HepG2 (cell line): Measurements from ENCODE around the gene POU2F1. TPM values are rescaled to one million over a fixed set of nuclear protein-coding genes. Genes with fewer than 3 reads are reported as not detected.

Experiments
- ATAC-seq: fragments of 200-7000 bp; cut with Tn5 transposase; 3 replicates; pipeline ENCODE4 v1.9.1; 2020; ENCODE audit warnings: mild to moderate bottlenecking, moderate library complexity
- BruUV-seq: library from RNA; stranded (reverse); fragments of 400-500 nt; replicated peaks from 2 replicates; lab custom pipeline; 2021; lab: Mats Ljungman, UMichigan
- CTCF ChIA-PET: fragments of 300-600 bp; formaldehyde crosslinking; extraction: SDS; loops from one replicate; lab custom pipeline; 2021; ENCODE audit warnings: low total read pairs, inconsistent platforms, low intra/inter-chr PET ratio; lab: Yijun Ruan, JAX
- POLR2A ChIA-PET: fragments of 350-600 bp; sonication (Branson Sonifier 250); formaldehyde crosslinking; loops from one replicate; lab custom pipeline; 2020; ENCODE audit warnings: antibody characterized with exemption, inconsistent platforms; lab: Yijun Ruan, JAX
- DNase-seq: peaks from one replicate; pipeline ENCODE4 v3.0.0-alpha.2; 2015; ENCODE audit warnings: low spot score
- FAIRE-seq: peaks from 3 replicates; lab custom pipeline; 2011; peaks lifted over from hg19 to GRCh38; lab: Jason Lieb, UNC
- H2AFZ ChIP-seq: one replicate; pipeline ENCODE4 v1.6.1; 2011; ENCODE audit warnings: low read length, inconsistent platforms
- H3K27ac ChIP-seq: fragments of 300-600 bp; 3 replicates; pipeline ENCODE4 v1.8.0; 2011; ENCODE audit warnings: mixed run types, mild to moderate bottlenecking, mixed read lengths, low read length, inconsistent platforms; ENCODE audit not compliant: insufficient read depth; ENCODE audit errors: extremely low read length
- H3K27me3 ChIP-seq, 2 experiments: fragments of 200-600 bp in 1 of 2; 2 replicates in 1 of 2; 3 replicates in 1 of 2; pipeline versions ENCODE4 v1.6.0 to v1.8.0; 2011; ENCODE audit warnings: low read length in 2 of 2, mild to moderate bottlenecking in 2 of 2, moderate library complexity in 2 of 2, inconsistent platforms in 1 of 2; ENCODE audit not compliant: insufficient read depth in 2 of 2, control insufficient read depth in 1 of 2
- H3K36me3 ChIP-seq, 2 experiments: fragments of 200-600 bp in 1 of 2; replicated peaks in 1 of 2; 2 replicates in 1 of 2; 3 replicates in 1 of 2; pipeline versions ENCODE4 v1.5.1 to v1.8.0; 2011; ENCODE audit warnings: low read length in 2 of 2, inconsistent platforms in 1 of 2; ENCODE audit not compliant: insufficient read depth in 2 of 2, control insufficient read depth in 1 of 2
- H3K4me1 ChIP-seq: 2 replicates; pipeline ENCODE4 v1.5.1; 2012; ENCODE audit warnings: low read length, inconsistent platforms; ENCODE audit not compliant: insufficient read depth
- H3K4me2 ChIP-seq: 2 replicates; pipeline ENCODE4 v1.6.0; 2011; ENCODE audit warnings: low read depth, low read length, inconsistent platforms
- H3K4me3 ChIP-seq, 3 experiments: fragments of 200-600 bp in 1 of 3; sonication (generic), shearing (Covaris generic) in 1 of 3; replicated peaks in 1 of 3; 2 replicates each; pipeline ENCODE4 v1.5.1; 2011 to 2016; ENCODE audit warnings: low read length in 3 of 3, inconsistent platforms in 2 of 3, low read depth in 2 of 3, mild to moderate bottlenecking in 2 of 3, control low read depth in 1 of 3, mixed read lengths in 1 of 3; ENCODE audit not compliant: insufficient read depth in 1 of 3
- H3K79me2 ChIP-seq: one replicate; pipeline ENCODE4 v1.6.1; 2011; ENCODE audit warnings: low read length, inconsistent platforms; ENCODE audit not compliant: insufficient read depth
- H3K9ac ChIP-seq: 2 replicates; pipeline ENCODE4 v1.6.0; 2011; ENCODE audit warnings: mild to moderate bottlenecking, low read depth, low read length, inconsistent platforms; ENCODE audit not compliant: insufficient read depth
- H3K9me3 ChIP-seq: 2 replicates; pipeline ENCODE4 v1.5.1; 2012; ENCODE audit warnings: mild to moderate bottlenecking, low read length
- H4K20me1 ChIP-seq: 2 replicates; pipeline ENCODE4 v1.6.0; 2011; ENCODE audit warnings: inconsistent platforms, mild to moderate bottlenecking, low read length, moderate library complexity; ENCODE audit not compliant: insufficient read depth
- CTCF ChIP-seq: sonication (generic); formaldehyde crosslinking; IDR thresholded peaks from 2 replicates; pipeline ENCODE4 v1.5.0; 2020; ENCODE audit warnings: mild to moderate bottlenecking, missing genetic modification reagents, moderate library complexity
- GATA4 ChIP-seq: sonication (generic); IDR thresholded peaks from 2 replicates; pipeline ENCODE4 v1.6.1; 2016; ENCODE audit warnings: antibody characterized with exemption, low read depth, borderline replicate concordance
- HMG20B ChIP-seq: conservative IDR thresholded peaks from 2 replicates; pipeline ENCODE4 v1.6.1; 2016; ENCODE audit warnings: missing genetic modification reagents, missing compliant biosample characterization
- HOXA3 ChIP-seq: sonication (generic); formaldehyde crosslinking; IDR thresholded peaks from 2 replicates; pipeline ENCODE4 v1.5.0; 2020; ENCODE audit warnings: missing genetic modification reagents
- MLX ChIP-seq: IDR thresholded peaks from 2 replicates; pipeline ENCODE4 v1.6.1; 2016
- NFYB ChIP-seq: sonication (generic); formaldehyde crosslinking; IDR thresholded peaks from 2 replicates; pipeline ENCODE4 v1.4.0; 2020; ENCODE audit warnings: missing genetic modification reagents
- RAD21 ChIP-seq: fragments of 450-650 bp; formaldehyde crosslinking; IDR thresholded peaks from 2 replicates; pipeline ENCODE4 v1.5.0; 2020; ENCODE audit warnings: mild to moderate bottlenecking
- SMC3 ChIP-seq: IDR thresholded peaks from 2 replicates; pipeline ENCODE4 v1.6.1; 2011; ENCODE audit warnings: low read length, improper control_type of control experiment
- SNAPC4 ChIP-seq: sonication (generic); formaldehyde crosslinking; IDR thresholded peaks from 2 replicates; pipeline ENCODE4 v1.4.0; 2020; ENCODE audit warnings: mild to moderate bottlenecking, missing genetic modification reagents
- STAG1 ChIP-seq: sonication (generic); formaldehyde crosslinking; IDR thresholded peaks from 2 replicates; pipeline ENCODE4 v1.4.0; 2020; ENCODE audit warnings: missing genetic modification reagents
- ZBTB21 ChIP-seq: sonication (generic); formaldehyde crosslinking; IDR thresholded peaks from 2 replicates; pipeline ENCODE4 v1.4.0; 2020; ENCODE audit warnings: missing genetic modification reagents
- ZFP1 ChIP-seq: IDR thresholded peaks from 2 replicates; pipeline ENCODE4 v1.6.1; 2016
- ZKSCAN5 ChIP-seq: sonication (generic); formaldehyde crosslinking; IDR thresholded peaks from 2 replicates; pipeline ENCODE4 v1.5.1; 2020; ENCODE audit warnings: mild to moderate bottlenecking, missing genetic modification reagents
- ZNF260 ChIP-seq: sonication (generic); formaldehyde crosslinking; IDR thresholded peaks from 2 replicates; pipeline ENCODE4 v1.4.0; 2020; ENCODE audit warnings: missing genetic modification reagents, low read depth, mild to moderate bottlenecking, borderline replicate concordance
- ZNF337 ChIP-seq: sonication (generic); formaldehyde crosslinking; IDR thresholded peaks from 2 replicates; pipeline ENCODE4 v1.5.1; 2020; ENCODE audit warnings: missing genetic modification reagents, low read depth, mild to moderate bottlenecking, borderline replicate concordance
- ZNF652 ChIP-seq: IDR thresholded peaks from 2 replicates; pipeline ENCODE4 v1.6.1; 2016; ENCODE audit warnings: low read depth, borderline replicate concordance
- ZNF879 ChIP-seq: sonication (generic); formaldehyde crosslinking; IDR thresholded peaks from 2 replicates; pipeline ENCODE4 v1.8.1; 2023; ENCODE audit warnings: missing genetic modification reagents
- WGBS: methylation state at CpG from one replicate; pipeline ENCODE4 v1.1.6; 2017; ENCODE audit warnings: low lambda C conversion rate; 5-methylcytosine and 5-hydroxymethylcytosine counted together
- in situ Hi-C: cut with HindIII; loops from 2 replicates; pipeline ENCODE4 v1.10.0; 2017; ENCODE audit warnings: low pct_unique_long_range_greater_than_20kb; ENCODE audit not compliant: extremely low pct_ligation_motif_present
- intact Hi-C: fragments of 100-400 bp; cut with micrococcal nuclease; formaldehyde crosslinking; loops from one replicate; pipeline ENCODE4 v1.10.0; 2022; ENCODE audit not compliant: unreplicated experiment
- polyA plus RNA-seq, 8 experiments: library from polyadenylated mRNA; depleted of rRNA in 3 of 8; stranded (reverse) in 7 of 8; unstranded in 1 of 8; fragments of >200 nt; fragmentation: Illumina TruSeq in 4 of 8; extraction: Trizol in 4 of 8; gene quantifications; 2 replicates each; pipeline versions ENCODE4 v1.2.1 to v1.2.3, GENCODE V29; 2011 to 2016; ENCODE audit warnings: low read depth in 4 of 8, missing spikeins in 1 of 8, mixed read lengths in 1 of 8; ENCODE audit not compliant: insufficient read depth in 1 of 8
- total RNA-seq, 5 experiments: library from RNA; depleted of rRNA; stranded (reverse); fragments of >200 nt; fragmentation: Illumina TruSeq; extraction: Trizol; gene quantifications; 2 replicates each; pipeline ENCODE4 v1.2.3, GENCODE V29; 2016; ENCODE audit warnings: low read depth in 1 of 5

The POU2F1 gene
- total and polyA plus RNA-seq, 2 of the 13 experiments (the other 11 are each of a cell fraction or from before 2014, with no cell fraction given) = 10.2 to 13.0 TPM

- TF ChIP-seq ZBTB21 (CRISPR knock-in tag) (no peak), NFYB (no peak), GATA4 (no peak), SNAPC4 (CRISPR knock-in tag) (no peak)
These were observed 179.8 kb downstream of the POU2F1 start (continued) for GRCh38 chr1:167400359-167400953.

GRCh38 chr1:167401260-167401873 lies 180.7 kb downstream of the POU2F1 start:
- H2AFZ ChIP-seq = no peak overlapping the region
- ATAC-seq (peak; percentile 87), FAIRE-seq (peak; percentile 80), DNase-seq (peak; percentile 39)
- in situ Hi-C loops (loop anchor here (5.0 kb wide), 1 partner anchor 134 kb away; no protein-coding TSS in a partner anchor), intact Hi-C loops (loop anchor here (1.0 to 2.0 kb wide), 4 partner anchors 41 to 155 kb away; no protein-coding TSS in a partner anchor)
- H4K20me1 ChIP-seq = no peaks in the 10 kb centered on the region
- H3K27ac ChIP-seq = no peak overlapping the region
- peaks cover 4 to 28% of the 10 kb centered on the region in 2 experiments for H3K36me3 ChIP-seq
- H3K9ac ChIP-seq = no peak overlapping the region
- BruUV-seq = no TSS peak
- ChIA-PET POLR2A (no interaction called here), CTCF (interaction anchor here (1.6 to 2.7 kb wide), 4 partner anchors 40 to 155 kb away, joined by 7 to 15 read pairs (median 10); no protein-coding TSS in a partner anchor)
- H3K4me1 ChIP-seq = no peaks in the 10 kb centered on the region
- H3K79me2 ChIP-seq = no peaks in the 10 kb centered on the region
- TF ChIP-seq ZFP1 (no peak), ZNF879 (CRISPR knock-in tag) (no peak), ZNF260 (CRISPR knock-in tag) (no peak), SMC3 (peak; percentile 49; the same call in 1 of the 2 replicates), STAG1 (peak; percentile 75), HOXA3 (no peak), ZKSCAN5 (CRISPR knock-in tag) (no peak), MLX (CRISPR knock-in tag) (no peak), CTCF (CRISPR knock-in tag) (peak; percentile 73), HMG20B (CRISPR knock-in tag) (no peak), RAD21 (CRISPR knock-in tag) (peak; percentile 67), ZNF337 (CRISPR knock-in tag) (no peak), ZNF652 (CRISPR knock-in tag) (no peak)
- H3K27me3 ChIP-seq = no peaks in the 10 kb centered on the region; a peak in 1 of 5 replicates
- no peak overlapping the region for H3K4me2 ChIP-seq
- H3K4me3 ChIP-seq = no peak overlapping the region
- 57% methylated on average over 8 of the region's 8 CpGs for WGBS
- no peaks in the 10 kb centered on the region for H3K9me3 ChIP-seq
